Stimulated activated naive CD4-positive, alpha-beta T cell (primary cell): Measurements from ENCODE around the gene RSRC1.
"Not testable (repeated sequence)": the region's sequence is repeated elsewhere in the genome, so short reads cannot be mapped to it uniquely, and the experiment has no call there.

Experiments
- DNase-seq, 6 experiments: peaks; one replicate each; lab custom pipeline; 2025; lab: John Stamatoyannopoulos, UW

Gene RSRC1

DNA sequence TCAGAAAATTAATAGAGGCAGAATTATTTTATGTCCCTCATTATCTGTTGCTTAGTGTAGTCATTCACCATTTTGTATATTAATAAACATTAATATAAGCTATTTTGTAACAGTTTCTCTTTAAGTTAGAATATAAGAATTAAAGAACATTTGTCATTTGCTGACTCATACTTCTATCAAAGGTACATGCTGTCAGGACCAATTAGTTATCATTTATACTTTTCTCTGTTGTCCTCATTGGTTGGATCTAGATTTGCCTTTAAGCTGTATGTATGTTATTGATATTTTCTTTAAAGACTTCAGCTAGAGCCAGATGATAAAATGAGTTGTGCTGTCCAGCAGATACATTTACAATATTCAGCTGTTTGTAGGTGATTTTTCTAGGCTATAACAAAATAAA lies 292.7 kb downstream of the RSRC1 start:
- DNase-seq: no peak

DNA sequence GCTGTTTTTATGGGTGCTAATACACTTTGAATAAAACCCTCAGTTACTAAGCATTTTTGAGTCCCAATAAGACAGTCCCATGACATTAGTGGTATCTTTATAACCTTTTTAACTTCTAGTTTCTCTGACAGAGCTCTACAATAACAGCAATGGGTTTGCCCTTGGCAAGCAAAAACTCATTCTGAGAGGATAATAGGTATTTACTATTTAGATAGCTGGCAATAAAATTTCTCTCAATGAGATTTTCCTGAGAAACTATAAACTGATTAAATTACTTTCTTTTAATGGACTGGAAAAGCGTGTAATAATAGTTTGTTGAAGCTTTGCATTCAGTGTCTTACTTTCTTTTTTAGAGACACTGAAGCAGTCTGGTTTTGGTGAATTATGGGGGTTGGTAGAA lies 293.1 kb downstream of the RSRC1 start:
- DNase-seq: no peak

DNA sequence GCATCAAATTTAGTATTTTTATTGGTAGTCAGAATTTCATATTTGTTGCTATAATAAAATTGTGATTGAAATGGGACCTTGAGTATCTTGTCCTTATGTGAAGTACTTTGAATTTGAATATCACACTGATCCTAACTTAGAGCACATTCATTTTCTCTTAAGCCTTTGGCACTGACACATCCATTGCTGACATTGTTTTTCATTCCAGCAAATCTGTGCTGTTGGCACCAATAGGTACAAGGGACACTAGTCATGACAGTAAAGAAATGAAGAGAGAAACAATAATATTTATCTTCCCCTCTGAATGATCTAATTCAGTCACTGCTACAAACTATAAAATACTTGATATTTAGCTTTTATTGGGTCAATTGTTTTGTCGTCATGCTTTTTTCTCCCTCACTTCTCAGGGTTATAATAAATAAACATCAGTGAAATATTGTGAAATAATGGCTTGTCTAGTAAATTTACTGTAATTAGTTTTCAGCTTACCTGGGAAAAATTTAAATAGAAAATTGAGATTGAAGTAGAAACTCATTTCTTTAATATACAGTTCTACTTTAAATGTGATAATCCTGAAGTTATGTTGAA lies 294.3 kb downstream of the RSRC1 start:
- DNase-seq: no peak

DNA sequence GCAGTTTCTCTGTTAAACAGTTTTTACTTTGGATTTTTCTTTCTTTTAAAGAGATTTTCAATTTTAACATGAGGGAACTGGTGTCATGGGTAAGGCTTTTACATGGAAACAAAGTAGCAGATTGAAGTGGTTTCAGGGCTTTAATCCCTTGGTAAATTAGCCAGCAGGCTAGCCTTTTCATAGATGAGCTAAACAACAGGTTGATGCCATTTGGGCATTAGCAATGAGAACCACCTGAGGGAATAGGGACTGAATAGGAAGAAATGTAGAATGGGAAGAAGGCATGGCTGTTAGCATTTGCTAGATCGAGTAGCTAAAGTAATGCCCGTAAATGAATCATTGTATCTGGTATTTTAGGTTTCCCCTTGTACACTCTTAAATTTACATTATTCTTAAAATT lies 295.6 kb downstream of the RSRC1 start:
- DNase-seq: no peak

DNA sequence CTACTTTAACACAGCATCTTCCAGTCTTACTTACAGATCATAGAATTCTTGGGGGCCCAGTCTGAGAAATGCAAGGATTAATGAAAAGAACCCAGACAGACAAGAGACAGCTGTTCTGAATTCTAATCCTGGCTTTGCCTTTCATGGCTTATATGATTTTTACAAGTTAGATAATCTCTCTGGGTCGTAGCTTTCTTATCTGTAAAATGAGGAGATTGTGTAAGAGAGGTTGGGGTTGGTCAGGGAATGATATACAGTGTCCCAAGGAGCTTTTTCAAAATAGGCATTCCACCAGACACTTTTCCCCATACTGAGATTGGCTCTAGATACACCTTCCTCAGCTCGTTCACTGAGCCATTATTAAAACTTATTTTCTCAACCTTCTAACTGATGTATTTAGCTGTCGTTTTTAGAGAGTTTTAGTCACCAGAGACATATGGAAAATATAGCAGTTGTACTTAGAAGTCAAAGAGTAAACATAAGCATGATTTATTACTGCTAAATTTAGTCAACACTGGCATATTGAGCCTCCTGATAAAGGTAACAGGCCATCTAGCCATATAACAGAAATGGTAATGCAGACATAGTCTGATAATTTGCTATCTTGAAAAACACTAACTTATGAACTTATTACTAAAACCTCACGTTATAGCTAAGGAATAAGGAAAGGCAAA lies 298.1 kb downstream of the RSRC1 start:
- DNase-seq: no peak

DNA sequence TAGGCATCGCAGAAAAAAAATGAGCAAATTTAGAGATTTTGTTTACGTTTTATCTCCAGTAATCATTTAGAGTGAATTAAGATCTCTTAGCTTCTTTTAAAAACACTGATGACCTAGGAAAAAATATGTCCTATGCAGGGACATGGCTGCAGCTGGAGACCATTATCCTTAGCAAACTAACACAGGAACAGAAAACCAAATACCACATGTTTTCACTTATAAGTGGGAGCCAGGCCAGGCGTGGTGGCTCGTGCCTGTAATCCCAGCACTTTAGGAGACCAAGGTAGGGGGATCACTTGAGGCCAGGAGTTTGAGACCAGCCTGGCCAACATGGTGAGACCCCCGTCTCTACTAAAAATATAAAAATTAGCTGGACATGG lies 298.6 kb downstream of the RSRC1 start:
- DNase-seq: not testable (repeated sequence)

DNA sequence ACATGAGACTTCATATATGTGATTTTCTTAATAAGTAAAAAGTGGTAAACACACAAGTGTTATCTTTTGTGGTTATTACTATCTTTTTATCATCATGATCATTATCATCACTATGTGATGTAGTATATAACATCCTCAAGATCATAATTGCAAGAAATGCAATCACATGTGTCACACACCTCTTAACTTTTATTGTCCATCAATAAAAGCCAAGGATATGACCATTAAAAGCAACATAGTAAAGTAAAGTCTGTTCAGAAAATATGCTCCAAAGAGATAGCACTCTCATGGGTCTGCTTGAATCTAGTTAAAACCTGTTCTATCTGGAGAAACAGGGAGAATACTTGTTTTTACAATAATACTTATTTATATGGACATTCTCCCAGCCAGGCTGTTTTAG lies 308.1 kb downstream of the RSRC1 start:
- DNase-seq: no peak

DNA sequence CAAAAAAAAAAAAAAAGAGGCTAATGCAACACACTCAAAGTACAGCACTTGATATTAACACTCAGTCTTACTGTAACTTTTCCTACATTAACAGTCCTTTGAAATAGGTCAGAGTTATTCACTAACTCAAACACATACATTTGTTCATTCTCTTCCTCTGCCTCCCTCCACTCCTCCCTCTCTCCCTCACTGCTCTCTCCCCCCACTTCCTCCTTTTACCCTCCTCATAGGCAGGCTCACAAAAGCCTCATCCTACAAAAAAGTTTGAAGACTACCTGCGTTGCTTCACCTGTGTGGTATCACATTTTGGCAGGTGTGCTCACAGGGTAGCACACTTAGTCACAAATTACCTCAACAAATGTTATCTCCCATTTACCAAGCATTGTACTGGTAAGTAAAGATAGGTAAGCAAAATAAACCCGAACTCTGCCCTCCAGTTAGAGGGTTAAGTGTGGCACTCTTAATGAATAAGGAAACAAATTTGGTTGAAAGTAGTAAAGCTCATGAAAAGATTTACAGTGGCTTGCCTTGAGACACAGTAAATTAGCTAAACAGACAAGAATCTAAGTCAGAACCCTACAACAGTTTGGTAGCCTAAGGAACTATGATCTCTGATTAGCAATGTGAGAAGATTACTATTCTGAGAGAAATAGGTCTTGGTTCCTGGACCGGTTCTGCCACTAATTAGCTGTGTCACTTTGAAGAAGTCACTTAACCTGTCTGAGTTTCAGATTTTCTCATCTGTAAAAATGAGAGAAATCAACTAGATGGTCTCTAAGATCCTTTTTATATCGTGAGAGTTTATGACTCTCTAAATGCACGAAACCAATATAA lies 310.1 kb downstream of the RSRC1 start:
- DNase-seq: no peak

- no peak for DNase-seq
Measured at GRCh38 chr3:158420654-158421396, 310.9 kb downstream of the RSRC1 start.

- DNase-seq: no peak
Measured at GRCh38 chr3:158430448-158430847, 320.6 kb downstream of the RSRC1 start.

DNA sequence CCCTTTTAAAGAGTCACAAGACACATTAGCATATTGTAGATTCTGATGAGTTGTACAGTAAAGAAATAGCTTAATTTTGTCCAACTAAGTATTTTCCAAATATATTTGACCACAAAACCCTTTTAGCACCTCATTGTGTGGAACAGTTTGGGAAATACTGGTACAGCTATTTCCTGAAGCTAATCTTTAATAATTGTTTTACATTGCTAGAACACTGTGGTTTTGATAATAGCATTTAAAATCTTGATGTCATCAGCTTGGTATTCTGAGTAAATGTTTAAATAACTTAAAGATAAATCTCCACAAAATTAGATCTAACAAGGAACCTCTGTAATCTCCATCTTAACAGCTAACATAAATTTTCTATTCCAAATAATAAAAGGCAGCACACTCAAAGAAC lies 321.1 kb downstream of the RSRC1 start:
- no peak for DNase-seq

DNA sequence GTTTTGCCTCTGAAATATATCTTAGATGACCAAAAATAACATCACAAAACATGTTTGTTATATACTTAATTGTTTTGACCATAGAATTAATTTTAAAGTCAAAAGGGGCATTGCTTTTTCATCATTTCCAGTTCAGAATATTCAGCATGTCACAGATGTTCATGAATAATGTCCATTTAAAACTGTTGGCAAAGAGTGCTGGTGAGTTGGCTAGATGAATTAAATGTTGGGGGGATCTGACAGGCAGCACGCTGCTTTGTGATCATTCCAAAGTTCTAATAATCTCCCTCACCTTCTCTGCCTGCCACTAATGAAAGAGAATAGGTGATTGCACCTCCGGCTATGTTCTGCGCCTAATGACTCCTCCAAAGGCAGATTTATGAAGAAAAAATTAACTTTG lies 321.9 kb downstream of the RSRC1 start:
- no peak for DNase-seq

DNA sequence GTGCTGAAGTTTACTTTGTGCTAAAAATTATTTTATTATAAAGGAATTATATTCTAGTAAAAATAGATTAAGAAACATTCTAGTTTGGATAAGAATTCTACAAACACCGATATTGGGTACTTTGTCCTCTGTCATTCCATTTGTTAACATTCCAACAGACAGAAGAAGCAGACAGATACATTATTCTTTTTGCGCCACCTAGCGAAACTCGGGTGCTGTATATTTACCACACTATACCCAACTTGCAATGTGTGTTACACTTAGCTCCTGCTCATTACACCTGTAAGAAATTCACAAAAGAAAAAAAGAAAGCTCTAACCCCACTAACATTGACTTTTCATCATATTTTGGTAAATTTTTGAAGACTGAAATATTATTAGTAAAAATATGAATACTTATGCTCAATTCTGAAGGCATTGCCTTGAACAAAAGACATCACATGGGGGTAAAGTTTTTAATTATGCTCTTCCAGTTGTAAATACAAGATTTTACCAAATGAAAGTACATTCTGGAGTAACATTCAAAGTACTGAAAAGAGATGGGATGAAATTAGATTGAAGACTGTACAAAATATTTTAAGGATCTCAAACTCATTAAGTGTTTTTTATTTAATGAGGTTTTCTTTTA lies 324.6 kb downstream of the RSRC1 start:
- peak in 3 of 6 experiments; percentile 1 to 10 (median 8) for DNase-seq

GRCh38 chr3:158443632-158444031 lies 333.7 kb downstream of the RSRC1 start:
- no peak for DNase-seq

DNA sequence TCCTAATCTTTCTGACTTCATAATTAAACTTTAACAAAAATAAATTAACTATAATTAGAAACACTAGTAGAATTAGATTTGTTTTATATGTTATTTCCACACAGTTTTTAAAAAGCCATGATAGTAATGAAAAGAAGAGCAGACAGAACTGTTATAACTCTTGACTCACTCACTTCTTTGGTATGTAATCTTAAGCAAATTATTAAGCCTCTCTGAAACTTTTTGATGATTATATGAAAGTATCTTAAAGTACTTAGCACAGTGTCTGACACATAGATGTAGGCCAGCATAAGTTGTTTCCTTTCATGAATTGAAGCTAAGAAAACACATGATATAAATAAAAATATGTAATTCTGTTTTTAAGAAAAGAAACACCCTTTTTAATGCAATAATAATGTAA lies 337.5 kb downstream of the RSRC1 start:
- no peak for DNase-seq

DNA sequence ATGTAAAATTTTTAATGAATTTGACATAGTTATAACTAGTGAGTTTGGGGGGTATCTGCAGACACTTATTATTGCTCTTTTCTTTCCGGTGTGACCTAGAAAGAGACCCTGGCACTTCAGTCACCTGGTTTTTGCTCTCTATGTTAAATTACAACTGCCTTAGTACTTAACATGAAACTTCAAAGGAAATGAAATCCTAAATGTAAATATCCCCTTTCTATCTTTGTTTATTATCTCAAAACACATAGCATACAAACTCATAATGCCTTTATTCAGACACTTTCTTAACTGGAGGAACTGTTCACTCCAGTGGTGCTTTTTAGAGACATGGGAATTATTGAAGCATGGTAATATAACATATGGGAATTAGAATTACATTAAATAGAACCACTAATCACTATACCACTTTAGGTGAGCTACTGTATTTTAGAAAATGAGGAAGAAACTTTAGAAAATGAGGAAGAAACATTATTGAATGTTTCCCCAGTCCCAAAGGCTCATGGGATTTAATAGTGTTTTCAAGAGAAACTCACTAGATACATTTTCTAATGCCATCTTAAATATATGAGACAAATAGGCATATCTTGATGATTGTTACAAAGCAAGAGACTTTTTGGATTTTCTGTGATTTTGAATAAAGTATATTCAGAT lies 341.6 kb downstream of the RSRC1 start:
- DNase-seq: no peak

GRCh38 chr3:158452334-158452733 lies 342.4 kb downstream of the RSRC1 start:
- DNase-seq: no peak

- no peak for DNase-seq
Measured at GRCh38 chr3:158453004-158453403, 343.1 kb downstream of the RSRC1 start.

DNA sequence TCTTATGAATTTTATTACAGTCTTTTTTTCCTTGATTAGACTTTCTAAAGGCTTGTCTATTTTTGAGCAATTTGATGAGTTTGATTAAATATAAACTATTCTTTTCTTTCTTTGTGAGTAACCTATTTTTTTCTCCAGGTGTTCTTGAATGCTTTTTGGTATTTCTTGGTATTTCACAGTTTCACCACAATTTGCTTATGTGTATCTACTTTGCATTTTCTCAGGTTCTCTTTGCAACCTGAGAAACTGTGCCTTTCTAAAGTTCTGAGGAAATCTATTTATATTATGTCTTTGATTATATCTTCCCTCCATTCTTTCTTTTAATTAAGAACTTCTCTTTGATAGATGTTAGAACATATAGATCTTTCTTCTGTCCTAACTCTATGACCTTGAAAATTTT lies 344.0 kb downstream of the RSRC1 start:
- DNase-seq: no peak

DNA sequence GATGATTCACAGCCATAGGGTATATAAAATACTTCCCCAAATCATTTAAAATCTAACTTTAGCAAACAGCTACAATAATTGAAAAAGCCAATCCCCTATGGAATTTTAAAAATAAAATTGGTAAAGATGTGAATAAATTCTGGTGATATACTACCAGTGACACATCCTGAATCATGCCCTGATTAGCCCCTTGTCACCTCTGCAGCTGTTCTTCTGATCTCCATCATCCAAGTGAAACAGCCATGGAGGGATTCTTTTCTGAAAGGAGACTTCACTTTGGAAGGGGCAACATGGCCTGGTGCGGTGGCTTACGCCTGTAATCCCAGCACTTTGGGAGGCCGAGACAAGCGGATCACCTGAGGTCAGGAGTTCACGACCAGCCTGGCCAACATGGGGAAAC lies 345.5 kb downstream of the RSRC1 start:
- no peak for DNase-seq

DNA sequence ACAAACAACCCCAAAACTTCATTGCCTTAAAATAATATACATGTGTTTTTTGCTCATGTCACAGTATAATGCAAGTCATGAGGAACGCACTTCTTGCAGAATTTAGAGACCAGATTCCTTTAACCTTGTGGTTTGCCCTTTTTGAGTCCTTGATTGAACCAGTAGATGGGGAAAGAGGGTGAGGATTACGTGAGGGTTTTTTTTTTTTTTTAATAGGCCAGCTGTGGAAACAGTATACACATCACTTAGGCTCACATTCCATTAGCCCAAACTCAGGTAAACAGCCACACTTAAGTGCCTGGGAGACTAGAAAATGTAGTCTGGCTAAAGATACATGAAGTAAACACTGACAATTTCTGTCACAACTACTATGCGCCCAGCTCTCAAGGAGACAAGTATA lies 346.2 kb downstream of the RSRC1 start:
- no peak for DNase-seq

- no peak for DNase-seq
Measured at GRCh38 chr3:158458464-158458863, 348.6 kb downstream of the RSRC1 start.
